ENCODE data around the gene NR2E3. TPM values are rescaled to one million over a fixed set of nuclear protein-coding genes. Genes with fewer than 3 reads are reported as not detected.

The NR2E3 gene
- total RNA-seq, 4 donors from 2014 or later: 0.45 to 1.0 (median 0.54) TPM; not detected in 1

- no peak for TF ChIP-seq CTCF (IDR thresholded peaks at IDR 0.05)
- TF ChIP-seq POLR2A (IDR thresholded peaks at IDR 0.05): no peak
- H3K27ac ChIP-seq: no peak overlapping the region
- no peaks in the 10 kb centered on the region for H3K27me3 ChIP-seq
- H3K36me3 ChIP-seq: no peaks in the 10 kb centered on the region
- 88 to 90% methylated on average over 9 of the region's 9 CpGs for WGBS, 2 donors
- no peaks in the 10 kb centered on the region for H3K9me3 ChIP-seq
- H3K4me3 ChIP-seq (replicated peaks in 1 of 3): no peak overlapping the region
- H3K4me1 ChIP-seq: peaks cover 0 to 8% of the 10 kb centered on the region in 2 donors
- intact Hi-C loops (cut with DNase I): no loop called here
- no peak for DNase-seq
These were observed 29.0 kb upstream of the NR2E3 start for GRCh38 chr15:71781179-71781964.

GRCh38 chr15:71781965-71782265 is 28.4 kb upstream of the NR2E3 start:
- Histone ChIP-seq H3K4me1 (peaks cover 0 to 8% of the 10 kb centered on the region in 2 donors), H3K9me3 (no peaks in the 10 kb centered on the region), H3K36me3 (no peaks in the 10 kb centered on the region), H3K27me3 (no peaks in the 10 kb centered on the region), H3K4me3 (replicated peaks in 1 of 3) (no peak overlapping the region), H3K27ac (no peak overlapping the region)
- intact Hi-C loops (cut with DNase I): no loop called here
- TF ChIP-seq CTCF (IDR thresholded peaks at IDR 0.05) (no peak), POLR2A (IDR thresholded peaks at IDR 0.05) (no peak)
- WGBS, 2 donors: 86 to 89% methylated on average over 3 to 8 of the region's 8 CpGs
- no peak for DNase-seq

- H3K4me1 ChIP-seq: peaks cover 0 to 8% of the 10 kb centered on the region in 2 donors
- no peaks in the 10 kb centered on the region for H3K27me3 ChIP-seq
- intact Hi-C loops (cut with DNase I): no loop called here
- no peaks in the 10 kb centered on the region for H3K9me3 ChIP-seq
- DNase-seq: no peak
- H3K36me3 ChIP-seq: no peaks in the 10 kb centered on the region
- H3K4me3 ChIP-seq (replicated peaks in 1 of 3): no peak overlapping the region
- H3K27ac ChIP-seq: no peak overlapping the region
- WGBS, 2 donors: 84 to 89% methylated on average over 10 of the region's 10 CpGs
- no peak for TF ChIP-seq CTCF (IDR thresholded peaks at IDR 0.05)
- TF ChIP-seq POLR2A (IDR thresholded peaks at IDR 0.05): no peak
These were observed 27.8 kb upstream of the NR2E3 start for GRCh38 chr15:71782422-71783165.

GRCh38 chr15:71784719-71785118 is 25.6 kb upstream of the NR2E3 start:
- WGBS, 2 donors: 71 to 73% methylated on average over 4 to 6 of the region's 6 CpGs
- no peak for TF ChIP-seq CTCF (IDR thresholded peaks at IDR 0.05)
- no peak for TF ChIP-seq POLR2A (IDR thresholded peaks at IDR 0.05)
- Histone ChIP-seq H3K27ac (no peak overlapping the region), H3K4me3 (replicated peaks in 1 of 3) (no peak overlapping the region), H3K4me1 (no peaks in the 10 kb centered on the region), H3K27me3 (no peaks in the 10 kb centered on the region), H3K36me3 (no peaks in the 10 kb centered on the region), H3K9me3 (no peaks in the 10 kb centered on the region)
- intact Hi-C loops (cut with DNase I): no loop called here
- no peak for DNase-seq

- H3K9me3 ChIP-seq: no peaks in the 10 kb centered on the region
- no peaks in the 10 kb centered on the region for H3K27me3 ChIP-seq
- no peaks in the 10 kb centered on the region for H3K4me1 ChIP-seq
- no peak overlapping the region for H3K27ac ChIP-seq
- DNase-seq: no peak
- 91 to 94% methylated on average over 2 of the region's 2 CpGs for WGBS, 2 donors
- TF ChIP-seq POLR2A (IDR thresholded peaks at IDR 0.05) (no peak), CTCF (IDR thresholded peaks at IDR 0.05) (no peak)
- intact Hi-C loops (cut with DNase I): no loop called here
- H3K36me3 ChIP-seq: no peaks in the 10 kb centered on the region
- no peak overlapping the region for H3K4me3 ChIP-seq (replicated peaks in 1 of 3)
These were observed 24.4 kb upstream of the NR2E3 start for GRCh38 chr15:71785996-71786395.

Data from thyroid gland (tissue), 4 donors.